SK-N-SH treated with all-trans-retinoic acid at 6 μM for 48 hours (cell line): ENCODE results near the gene APOA1.

Experiments used
- ATAC-seq: fragments of 200-7000 bp; cut with Tn5 transposase; 3 replicates; pipeline ENCODE4 v1.9.1; 2020; ENCODE audit warnings: mild to moderate bottlenecking, moderate library complexity
- BACH2 ChIP-seq: fragments of 250-450 bp; sonication (Bioruptor Pico); IDR thresholded peaks from 2 replicates; pipeline ENCODE4 v1.9.0; 2021; ENCODE audit warnings: mild to moderate bottlenecking, borderline replicate concordance
- CREB5 ChIP-seq: fragments of 250-450 bp; sonication (Bioruptor Pico); IDR thresholded peaks from 2 replicates; pipeline ENCODE4 v1.5.1; 2020; ENCODE audit warnings: low read depth, mild to moderate bottlenecking, moderate library complexity
- CSRNP3 ChIP-seq: fragments of 250-450 bp; sonication (Bioruptor Pico); IDR thresholded peaks from 2 replicates; pipeline ENCODE4 v1.5.1; 2021; ENCODE audit warnings: mild to moderate bottlenecking, moderate library complexity
- ISL1 ChIP-seq: fragments of 250-450 bp; sonication (Bioruptor Pico); IDR thresholded peaks from 2 replicates; pipeline ENCODE4 v2.1.2; 2022; ENCODE audit warnings: mild to moderate bottlenecking, moderate library complexity
- OSR1 ChIP-seq: fragments of 250-450 bp; sonication (Bioruptor Pico); IDR thresholded peaks from 2 replicates; pipeline ENCODE4 v1.8.0; 2022; ENCODE audit warnings: moderate library complexity, mild to moderate bottlenecking, inconsistent platforms
- PATZ1 ChIP-seq: fragments of 250-450 bp; sonication (Bioruptor Pico); IDR thresholded peaks from 2 replicates; pipeline ENCODE4 v1.8.0; 2020; ENCODE audit warnings: mild to moderate bottlenecking, moderate library complexity, borderline replicate concordance
- POU6F1 ChIP-seq: fragments of 250-450 bp; sonication (Bioruptor Pico); IDR thresholded peaks from 2 replicates; pipeline ENCODE4 v1.8.0; 2021; ENCODE audit warnings: low read depth, mild to moderate bottlenecking, moderate library complexity, borderline replicate concordance
- PPARA ChIP-seq: fragments of 250-450 bp; sonication (Bioruptor Pico); IDR thresholded peaks from 2 replicates; pipeline ENCODE4 v1.5.0; 2020; ENCODE audit warnings: mild to moderate bottlenecking, borderline replicate concordance
- RARB ChIP-seq: fragments of 250-450 bp; sonication (Bioruptor Pico); IDR thresholded peaks from 2 replicates; pipeline ENCODE4 v1.8.0; 2021; ENCODE audit warnings: mild to moderate bottlenecking, moderate library complexity
- SNAI2 ChIP-seq: fragments of 250-450 bp; sonication (Bioruptor Pico); IDR thresholded peaks from 2 replicates; pipeline ENCODE4 v1.5.0; 2020; ENCODE audit warnings: mild to moderate bottlenecking, moderate library complexity
- TCF4 ChIP-seq: fragments of 250-450 bp; sonication (Bioruptor Pico); IDR thresholded peaks from 2 replicates; pipeline ENCODE4 v1.8.0; 2021; ENCODE audit warnings: mild to moderate bottlenecking, moderate library complexity, borderline replicate concordance
- TSHZ2 ChIP-seq: fragments of 250-450 bp; sonication (Bioruptor Pico); IDR thresholded peaks from 2 replicates; pipeline ENCODE4 v1.5.0; 2020; ENCODE audit warnings: mild to moderate bottlenecking, moderate library complexity
- ZC3H10 ChIP-seq: fragments of 250-450 bp; sonication (Bioruptor Pico); IDR thresholded peaks from 2 replicates; pipeline ENCODE4 v1.5.1; 2021; ENCODE audit warnings: mild to moderate bottlenecking, moderate library complexity
- ZFP3 ChIP-seq: fragments of 250-450 bp; sonication (Bioruptor Pico); IDR thresholded peaks from 2 replicates; pipeline ENCODE4 v1.5.0; 2020; ENCODE audit warnings: mild to moderate bottlenecking, moderate library complexity
- ZFP30 ChIP-seq: fragments of 450-650 bp; formaldehyde crosslinking; IDR thresholded peaks from 2 replicates; pipeline ENCODE4 v1.5.0; 2022; ENCODE audit warnings: mild to moderate bottlenecking, moderate library complexity
- ZNF565 ChIP-seq: fragments of 450-650 bp; formaldehyde crosslinking; conservative IDR thresholded peaks from 2 replicates; pipeline ENCODE4 v1.5.0; 2020; ENCODE audit warnings: low read depth, mild to moderate bottlenecking, moderate library complexity
- ZNF8 ChIP-seq: fragments of 450-650 bp; formaldehyde crosslinking; IDR thresholded peaks from 2 replicates; pipeline ENCODE4 v1.5.0; 2020; ENCODE audit warnings: mild to moderate bottlenecking, moderate library complexity

APOA1 gene

GRCh38 chr11:116842909-116843308 is 5.5 kb upstream of the APOA1 start (continued):
- no peak for TF ChIP-seq TSHZ2 (CRISPR knock-in tag)

GRCh38 chr11:116842117-116842516 is 4.7 kb upstream of the APOA1 start:
- no peak for ATAC-seq
- no peak for TF ChIP-seq ZNF8 (CRISPR knock-in tag)
- TF ChIP-seq POU6F1 (CRISPR knock-in tag): no peak
- no peak for TF ChIP-seq CSRNP3 (CRISPR knock-in tag)
- no peak for TF ChIP-seq ZFP3 (CRISPR knock-in tag)
- TF ChIP-seq OSR1 (CRISPR knock-in tag): no peak
- no peak for TF ChIP-seq PPARA (CRISPR knock-in tag)
- no peak for TF ChIP-seq ZFP30
- TF ChIP-seq TCF4 (CRISPR knock-in tag): no peak
- TF ChIP-seq ISL1 (CRISPR knock-in tag): no peak

- TF ChIP-seq POU6F1 (CRISPR knock-in tag) (no peak), ZC3H10 (CRISPR knock-in tag) (no peak), ZNF565 (no peak), BACH2 (CRISPR knock-in tag) (no peak), PPARA (CRISPR knock-in tag) (no peak), SNAI2 (CRISPR knock-in tag) (no peak), PATZ1 (CRISPR knock-in tag) (no peak), CREB5 (CRISPR knock-in tag) (no peak), ZFP30 (no peak), ZFP3 (CRISPR knock-in tag) (no peak), CSRNP3 (CRISPR knock-in tag) (no peak), RARB (CRISPR knock-in tag) (no peak)
- ATAC-seq: no peak
These were observed 3.4 kb upstream of the APOA1 start for GRCh38 chr11:116840746-116841296.
